ENCODE measurements around the gene ZNF577. TPM values are rescaled to one million over a fixed set of nuclear protein-coding genes. Genes with fewer than 3 reads are reported as not detected.

Gene ZNF577
- total and polyA plus RNA-seq, 2 donors (not counting 3 experiments of a cell fraction or from before 2014, with no cell fraction given), result 4.0 to 4.7 TPM

- H3K4me2 ChIP-seq (ENCODE audit: insufficient read depth, low read length), result peak overlapping the region; percentile 74
- no peak for DNase-seq (ENCODE audit: low read depth, low spot score)
- TF ChIP-seq CTCF (IDR thresholded peaks at IDR 0.05; ENCODE audit: extremely low read depth in 1 of 2, insufficient read depth in 1 of 2, low read depth in 1 of 2, low read length in 2 of 2) (no peak), MYC (IDR thresholded peaks at IDR 0.05; ENCODE audit: low read depth, low read length) (no peak), MAX (IDR thresholded peaks at IDR 0.05; ENCODE audit: insufficient read depth, insufficient read length) (no peak), GATA2 (IDR thresholded peaks at IDR 0.05; ENCODE audit: insufficient read depth, insufficient read length, low read depth, low read length) (peak; percentile 23)
- BruUV-seq (replicated peaks), result no TSS peak
- ChIA-PET POLR2A (no interaction called here), CTCF (no interaction called here)
- H3K9me1 ChIP-seq (replicated peaks; ENCODE audit: control insufficient read depth, extremely low read depth, insufficient read depth, low read length), result no peaks in the 10 kb centered on the region
- peaks cover 3% of the 10 kb centered on the region for H3K79me2 ChIP-seq (ENCODE audit: control insufficient read depth, insufficient read depth, low read length)
- H3K36me3 ChIP-seq (ENCODE audit: control insufficient read depth in 2 of 2, extremely low read depth in 1 of 2, insufficient read depth in 2 of 2, low read length in 2 of 2), result peaks cover 0 to 2% of the 10 kb centered on the region in 2 experiments
- intact Hi-C loops (cut with micrococcal nuclease) (loop anchor here (1.0 to 10.0 kb wide), 7 partner anchors 24 to 261 kb away; partner anchors contain the start of genes ZNF350, ZNF614, ZNF615 and ZNF616), dilution Hi-C loops (cut with MboI; ENCODE audit: extremely low pct_ligation_motif_present, low sequenced_read_pairs) (no loop called here)
- no peaks in the 10 kb centered on the region for H3K27me3 ChIP-seq (ENCODE audit: control insufficient read depth in 2 of 2, insufficient read depth in 2 of 2, low read length in 2 of 2)
- peak overlapping the region; percentile 52 to 82 (median 75) for H3K4me3 ChIP-seq (replicated peaks in 1 of 3; ENCODE audit: insufficient read depth in 1 of 3, low read depth in 1 of 3, low read length in 3 of 3)
- H3K27ac ChIP-seq (ENCODE audit: insufficient read depth, low read depth, low read length), result peak overlapping the region; percentile 25
- H4K20me1 ChIP-seq (replicated peaks; ENCODE audit: control insufficient read depth, extremely low read depth, insufficient read depth, low read length), result no peaks in the 10 kb centered on the region
- H2AFZ ChIP-seq (ENCODE audit: low read depth, low read length), result peak overlapping the region; percentile 93
- H3K4me1 ChIP-seq (ENCODE audit: control insufficient read depth, extremely low read depth, insufficient read depth, low read length), result peaks cover 8% of the 10 kb centered on the region
- peak overlapping the region; percentile 58 for H3K9ac ChIP-seq (replicated peaks; ENCODE audit: extremely low read depth, insufficient read depth, low read length)
- FAIRE-seq, result no peak
- peaks cover 3% of the 10 kb centered on the region for H3K9me3 ChIP-seq (replicated peaks; ENCODE audit: control insufficient read depth, insufficient read depth, low read length)
These were observed 40.1 kb upstream of the ZNF577 start for GRCh38 chr19:51927859-51928258.

All from endothelial cell of umbilical vein (primary cell).